Suprapubic skin (tissue), 4 donors: Measurements from ENCODE around the gene GNAI1. TPM values are rescaled to one million over a fixed set of nuclear protein-coding genes. Genes with fewer than 3 reads are reported as not detected.

ENCODE experiments used
- DNase-seq, 2 donors: peaks; one replicate each; pipeline ENCODE4 v3.0.0-alpha.2; 2019; ENCODE audit warnings: low spot score in 2 of 2
- H3K27ac ChIP-seq: fragments of 200-600 bp; sonication (generic); one replicate; pipeline ENCODE4 v1.5.1; 2019
- H3K27me3 ChIP-seq: fragments of 200-600 bp; sonication (generic); one replicate; pipeline ENCODE4 v1.5.1; 2019
- H3K36me3 ChIP-seq: fragments of 200-600 bp; sonication (generic); one replicate; pipeline ENCODE4 v1.5.1; 2019
- H3K4me1 ChIP-seq: fragments of 200-600 bp; sonication (generic); one replicate; pipeline ENCODE4 v1.5.1; 2019
- H3K4me3 ChIP-seq: fragments of 200-600 bp; sonication (generic); one replicate; pipeline ENCODE4 v1.5.1; 2019; ENCODE audit warnings: mild to moderate bottlenecking
- H3K9me3 ChIP-seq: fragments of 200-600 bp; sonication (generic); one replicate; pipeline ENCODE4 v1.5.1; 2019
- CTCF ChIP-seq, 2 donors: fragments of 200-600 bp in 1 of 2; fragments of 450-650 bp in 1 of 2; sonication (generic) in 1 of 2; IDR thresholded peaks; one replicate each; pipeline ENCODE4 v1.5.1; 2016 to 2019; ENCODE audit warnings: antibody characterized with exemption in 2 of 2, mild to moderate bottlenecking in 1 of 2, moderate library complexity in 1 of 2
- EP300 ChIP-seq: sonication (generic); formaldehyde crosslinking; IDR thresholded peaks from one replicate; pipeline ENCODE4 v1.6.1; 2017; ENCODE audit warnings: antibody characterized with exemption
- POLR2A ChIP-seq, 2 donors: fragments of 450-650 bp; IDR thresholded peaks; one replicate each; pipeline ENCODE4 v1.6.1; 2017; ENCODE audit warnings: antibody characterized with exemption in 2 of 2, mild to moderate bottlenecking in 2 of 2, moderate library complexity in 2 of 2
- POLR2AphosphoS5 ChIP-seq, 3 donors: sonication (generic); formaldehyde crosslinking; IDR thresholded peaks; one replicate each; pipeline ENCODE4 v1.6.1; 2017; ENCODE audit warnings: antibody characterized with exemption in 3 of 3
- WGBS: methylation state at CpG from one replicate; pipeline ENCODE4 v1.1.5; 2018; 5-methylcytosine and 5-hydroxymethylcytosine counted together
- total RNA-seq, 4 donors: library from RNA; depleted of rRNA; stranded (reverse); fragments of >200 nt; gene quantifications; one replicate each; pipeline ENCODE4 v1.1.0, GENCODE V29; 2016

GNAI1 gene
- total RNA-seq, 4 donors from 2014 or later = 64.9 to 87.9 (median 72.1) TPM

GRCh38 chr7:80218723-80219122 is 84.1 kb downstream of the GNAI1 start:
- no peaks in the 10 kb centered on the region for H3K27me3 ChIP-seq
- no peak overlapping the region for H3K27ac ChIP-seq
- 24% methylated on average over 3 of the region's 3 CpGs for WGBS
- H3K9me3 ChIP-seq = no peaks in the 10 kb centered on the region
- H3K4me1 ChIP-seq = peaks cover 9% of the 10 kb centered on the region
- peaks cover 10% of the 10 kb centered on the region for H3K36me3 ChIP-seq
- no peak for DNase-seq
- no peak overlapping the region for H3K4me3 ChIP-seq
- TF ChIP-seq POLR2AphosphoS5 (IDR thresholded peaks at IDR 0.05) = no peak
- no peak for TF ChIP-seq EP300
- TF ChIP-seq CTCF (IDR thresholded peaks at IDR 0.05) = no peak
- no peak for TF ChIP-seq POLR2A (IDR thresholded peaks at IDR 0.05)

- H3K27ac ChIP-seq = no peak overlapping the region
- no peak overlapping the region for H3K4me3 ChIP-seq
- DNase-seq = no peak
- 93% methylated on average over 6 of the region's 6 CpGs for WGBS
- TF ChIP-seq POLR2A (IDR thresholded peaks at IDR 0.05) (no peak), CTCF (IDR thresholded peaks at IDR 0.05) (no peak), POLR2AphosphoS5 (IDR thresholded peaks at IDR 0.05) (no peak), EP300 (no peak)
- no peaks in the 10 kb centered on the region for H3K27me3 ChIP-seq
- peaks cover 12% of the 10 kb centered on the region for H3K4me1 ChIP-seq
- no peaks in the 10 kb centered on the region for H3K9me3 ChIP-seq
- peaks cover 7% of the 10 kb centered on the region for H3K36me3 ChIP-seq
These were observed 85.5 kb downstream of the GNAI1 start for GRCh38 chr7:80220022-80220634.

GRCh38 chr7:80224415-80224814 is 89.8 kb downstream of the GNAI1 start:
- DNase-seq = no peak
- Histone ChIP-seq H3K9me3 (no peaks in the 10 kb centered on the region), H3K27me3 (no peaks in the 10 kb centered on the region), H3K27ac (no peak overlapping the region), H3K4me1 (peaks cover 10% of the 10 kb centered on the region), H3K36me3 (no peaks in the 10 kb centered on the region), H3K4me3 (no peak overlapping the region)
- 95% methylated on average over 1 of the region's 1 CpG for WGBS
- TF ChIP-seq POLR2A (IDR thresholded peaks at IDR 0.05) = no peak
- no peak for TF ChIP-seq POLR2AphosphoS5 (IDR thresholded peaks at IDR 0.05)
- no peak for TF ChIP-seq EP300
- no peak for TF ChIP-seq CTCF (IDR thresholded peaks at IDR 0.05)

GRCh38 chr7:80225361-80225760 is 90.7 kb downstream of the GNAI1 start:
- Histone ChIP-seq H3K4me3 (no peak overlapping the region), H3K27me3 (no peaks in the 10 kb centered on the region), H3K36me3 (no peaks in the 10 kb centered on the region), H3K27ac (no peak overlapping the region), H3K9me3 (no peaks in the 10 kb centered on the region), H3K4me1 (peaks cover 9% of the 10 kb centered on the region)
- DNase-seq = no peak
- TF ChIP-seq CTCF (IDR thresholded peaks at IDR 0.05) = no peak
- no peak for TF ChIP-seq POLR2AphosphoS5 (IDR thresholded peaks at IDR 0.05)
- TF ChIP-seq EP300 = no peak
- TF ChIP-seq POLR2A (IDR thresholded peaks at IDR 0.05) = no peak

GRCh38 chr7:80226629-80227028 is 92.0 kb downstream of the GNAI1 start:
- 70% methylated on average over 4 of the region's 4 CpGs for WGBS
- TF ChIP-seq POLR2A (IDR thresholded peaks at IDR 0.05) (no peak), CTCF (IDR thresholded peaks at IDR 0.05) (no peak), EP300 (no peak), POLR2AphosphoS5 (IDR thresholded peaks at IDR 0.05) (no peak)
- Histone ChIP-seq H3K4me3 (no peak overlapping the region), H3K27me3 (no peaks in the 10 kb centered on the region), H3K27ac (no peak overlapping the region), H3K4me1 (peaks cover 9% of the 10 kb centered on the region), H3K9me3 (no peaks in the 10 kb centered on the region), H3K36me3 (no peaks in the 10 kb centered on the region)
- no peak for DNase-seq
